ENCODE measurements around the gene COMMD7.

COMMD7 gene

DNA sequence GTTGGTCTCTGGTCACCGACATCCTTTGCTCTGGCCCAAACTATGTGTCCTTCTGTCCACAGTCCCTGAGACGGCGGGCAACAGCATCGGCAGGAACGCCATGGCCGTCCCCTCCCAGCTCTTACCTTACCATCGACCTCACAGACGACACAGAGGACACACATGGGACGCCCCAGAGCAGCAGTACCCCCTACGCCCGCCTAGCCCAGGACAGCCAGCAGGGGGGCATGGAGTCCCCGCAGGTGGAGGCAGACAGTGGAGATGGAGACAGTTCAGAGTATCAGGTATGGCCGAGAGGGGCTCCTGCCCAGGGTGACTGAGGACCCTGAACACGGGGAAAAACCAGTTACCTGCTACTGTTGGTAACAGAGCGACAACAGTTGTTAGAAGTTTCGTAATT, 43.9 kb upstream of the COMMD7 start:
- TF ChIP-seq ESRRG (CRISPR knock-in tag; IDR thresholded peaks at IDR 0.05): no peak
- no peak for TF ChIP-seq ARNTL (CRISPR knock-in tag; IDR thresholded peaks at IDR 0.05; ENCODE audit: borderline replicate concordance, low read depth)
- TF ChIP-seq, protein P1, sequence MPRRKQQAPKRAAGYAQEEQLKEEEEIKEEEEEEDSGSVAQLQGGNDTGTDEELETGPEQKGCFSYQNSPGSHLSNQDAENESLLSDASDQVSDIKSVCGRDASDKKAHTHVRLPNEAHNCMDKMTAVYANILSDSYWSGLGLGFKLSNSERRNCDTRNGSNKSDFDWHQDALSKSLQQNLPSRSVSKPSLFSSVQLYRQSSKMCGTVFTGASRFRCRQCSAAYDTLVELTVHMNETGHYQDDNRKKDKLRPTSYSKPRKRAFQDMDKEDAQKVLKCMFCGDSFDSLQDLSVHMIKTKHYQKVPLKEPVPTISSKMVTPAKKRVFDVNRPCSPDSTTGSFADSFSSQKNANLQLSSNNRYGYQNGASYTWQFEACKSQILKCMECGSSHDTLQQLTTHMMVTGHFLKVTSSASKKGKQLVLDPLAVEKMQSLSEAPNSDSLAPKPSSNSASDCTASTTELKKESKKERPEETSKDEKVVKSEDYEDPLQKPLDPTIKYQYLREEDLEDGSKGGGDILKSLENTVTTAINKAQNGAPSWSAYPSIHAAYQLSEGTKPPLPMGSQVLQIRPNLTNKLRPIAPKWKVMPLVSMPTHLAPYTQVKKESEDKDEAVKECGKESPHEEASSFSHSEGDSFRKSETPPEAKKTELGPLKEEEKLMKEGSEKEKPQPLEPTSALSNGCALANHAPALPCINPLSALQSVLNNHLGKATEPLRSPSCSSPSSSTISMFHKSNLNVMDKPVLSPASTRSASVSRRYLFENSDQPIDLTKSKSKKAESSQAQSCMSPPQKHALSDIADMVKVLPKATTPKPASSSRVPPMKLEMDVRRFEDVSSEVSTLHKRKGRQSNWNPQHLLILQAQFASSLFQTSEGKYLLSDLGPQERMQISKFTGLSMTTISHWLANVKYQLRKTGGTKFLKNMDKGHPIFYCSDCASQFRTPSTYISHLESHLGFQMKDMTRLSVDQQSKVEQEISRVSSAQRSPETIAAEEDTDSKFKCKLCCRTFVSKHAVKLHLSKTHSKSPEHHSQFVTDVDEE (CRISPR knock-in tag; IDR thresholded peaks at IDR 0.05): no peak
- TF ChIP-seq TCF4 (CRISPR knock-in tag; IDR thresholded peaks at IDR 0.05; ENCODE audit: borderline replicate concordance): no peak
- TF ChIP-seq, protein P2, sequence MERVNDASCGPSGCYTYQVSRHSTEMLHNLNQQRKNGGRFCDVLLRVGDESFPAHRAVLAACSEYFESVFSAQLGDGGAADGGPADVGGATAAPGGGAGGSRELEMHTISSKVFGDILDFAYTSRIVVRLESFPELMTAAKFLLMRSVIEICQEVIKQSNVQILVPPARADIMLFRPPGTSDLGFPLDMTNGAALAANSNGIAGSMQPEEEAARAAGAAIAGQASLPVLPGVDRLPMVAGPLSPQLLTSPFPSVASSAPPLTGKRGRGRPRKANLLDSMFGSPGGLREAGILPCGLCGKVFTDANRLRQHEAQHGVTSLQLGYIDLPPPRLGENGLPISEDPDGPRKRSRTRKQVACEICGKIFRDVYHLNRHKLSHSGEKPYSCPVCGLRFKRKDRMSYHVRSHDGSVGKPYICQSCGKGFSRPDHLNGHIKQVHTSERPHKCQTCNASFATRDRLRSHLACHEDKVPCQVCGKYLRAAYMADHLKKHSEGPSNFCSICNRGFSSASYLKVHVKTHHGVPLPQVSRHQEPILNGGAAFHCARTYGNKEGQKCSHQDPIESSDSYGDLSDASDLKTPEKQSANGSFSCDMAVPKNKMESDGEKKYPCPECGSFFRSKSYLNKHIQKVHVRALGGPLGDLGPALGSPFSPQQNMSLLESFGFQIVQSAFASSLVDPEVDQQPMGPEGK (CRISPR knock-in tag; IDR thresholded peaks at IDR 0.05; ENCODE audit: borderline replicate concordance): no peak
- TF ChIP-seq, protein P3, sequence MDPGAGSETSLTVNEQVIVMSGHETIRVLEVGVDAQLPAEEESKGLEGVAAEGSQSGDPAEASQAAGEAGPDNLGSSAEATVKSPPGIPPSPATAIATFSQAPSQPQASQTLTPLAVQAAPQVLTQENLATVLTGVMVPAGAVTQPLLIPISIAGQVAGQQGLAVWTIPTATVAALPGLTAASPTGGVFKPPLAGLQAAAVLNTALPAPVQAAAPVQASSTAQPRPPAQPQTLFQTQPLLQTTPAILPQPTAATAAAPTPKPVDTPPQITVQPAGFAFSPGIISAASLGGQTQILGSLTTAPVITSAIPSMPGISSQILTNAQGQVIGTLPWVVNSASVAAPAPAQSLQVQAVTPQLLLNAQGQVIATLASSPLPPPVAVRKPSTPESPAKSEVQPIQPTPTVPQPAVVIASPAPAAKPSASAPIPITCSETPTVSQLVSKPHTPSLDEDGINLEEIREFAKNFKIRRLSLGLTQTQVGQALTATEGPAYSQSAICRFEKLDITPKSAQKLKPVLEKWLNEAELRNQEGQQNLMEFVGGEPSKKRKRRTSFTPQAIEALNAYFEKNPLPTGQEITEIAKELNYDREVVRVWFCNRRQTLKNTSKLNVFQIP (CRISPR knock-in tag; IDR thresholded peaks at IDR 0.05; ENCODE audit: borderline replicate concordance, low read depth): no peak
- TF ChIP-seq, protein P4, sequence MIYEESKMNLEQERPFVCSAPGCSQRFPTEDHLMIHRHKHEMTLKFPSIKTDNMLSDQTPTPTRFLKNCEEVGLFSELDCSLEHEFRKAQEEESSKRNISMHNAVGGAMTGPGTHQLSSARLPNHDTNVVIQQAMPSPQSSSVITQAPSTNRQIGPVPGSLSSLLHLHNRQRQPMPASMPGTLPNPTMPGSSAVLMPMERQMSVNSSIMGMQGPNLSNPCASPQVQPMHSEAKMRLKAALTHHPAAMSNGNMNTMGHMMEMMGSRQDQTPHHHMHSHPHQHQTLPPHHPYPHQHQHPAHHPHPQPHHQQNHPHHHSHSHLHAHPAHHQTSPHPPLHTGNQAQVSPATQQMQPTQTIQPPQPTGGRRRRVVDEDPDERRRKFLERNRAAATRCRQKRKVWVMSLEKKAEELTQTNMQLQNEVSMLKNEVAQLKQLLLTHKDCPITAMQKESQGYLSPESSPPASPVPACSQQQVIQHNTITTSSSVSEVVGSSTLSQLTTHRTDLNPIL (CRISPR knock-in tag; IDR thresholded peaks at IDR 0.05; ENCODE audit: low read depth): no peak
- TF ChIP-seq ZNF8 (CRISPR knock-in tag; IDR thresholded peaks at IDR 0.05): no peak
- TF ChIP-seq ZNF70 (CRISPR knock-in tag; IDR thresholded peaks at IDR 0.05): no peak
- no peak for TF ChIP-seq PPARA (CRISPR knock-in tag; IDR thresholded peaks at IDR 0.05; ENCODE audit: borderline replicate concordance)
- TF ChIP-seq GLIS3 (CRISPR knock-in tag; IDR thresholded peaks at IDR 0.05): no peak
- TF ChIP-seq SNAI2 (CRISPR knock-in tag; IDR thresholded peaks at IDR 0.05): no peak
- no peak for TF ChIP-seq ZFP3 (CRISPR knock-in tag; IDR thresholded peaks at IDR 0.05)
- no peak for TF ChIP-seq ZFP30 (CRISPR knock-in tag; IDR thresholded peaks at IDR 0.05)
- TF ChIP-seq, protein P5, sequence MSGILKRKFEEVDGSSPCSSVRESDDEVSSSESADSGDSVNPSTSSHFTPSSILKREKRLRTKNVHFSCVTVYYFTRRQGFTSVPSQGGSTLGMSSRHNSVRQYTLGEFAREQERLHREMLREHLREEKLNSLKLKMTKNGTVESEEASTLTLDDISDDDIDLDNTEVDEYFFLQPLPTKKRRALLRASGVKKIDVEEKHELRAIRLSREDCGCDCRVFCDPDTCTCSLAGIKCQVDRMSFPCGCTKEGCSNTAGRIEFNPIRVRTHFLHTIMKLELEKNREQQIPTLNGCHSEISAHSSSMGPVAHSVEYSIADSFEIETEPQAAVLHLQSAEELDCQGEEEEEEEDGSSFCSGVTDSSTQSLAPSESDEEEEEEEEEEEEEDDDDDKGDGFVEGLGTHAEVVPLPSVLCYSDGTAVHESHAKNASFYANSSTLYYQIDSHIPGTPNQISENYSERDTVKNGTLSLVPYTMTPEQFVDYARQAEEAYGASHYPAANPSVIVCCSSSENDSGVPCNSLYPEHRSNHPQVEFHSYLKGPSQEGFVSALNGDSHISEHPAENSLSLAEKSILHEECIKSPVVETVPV (CRISPR knock-in tag; IDR thresholded peaks at IDR 0.05): no peak
- no peak for TF ChIP-seq ISL1 (CRISPR knock-in tag; IDR thresholded peaks at IDR 0.05)
- ATAC-seq: no peak

DNA sequence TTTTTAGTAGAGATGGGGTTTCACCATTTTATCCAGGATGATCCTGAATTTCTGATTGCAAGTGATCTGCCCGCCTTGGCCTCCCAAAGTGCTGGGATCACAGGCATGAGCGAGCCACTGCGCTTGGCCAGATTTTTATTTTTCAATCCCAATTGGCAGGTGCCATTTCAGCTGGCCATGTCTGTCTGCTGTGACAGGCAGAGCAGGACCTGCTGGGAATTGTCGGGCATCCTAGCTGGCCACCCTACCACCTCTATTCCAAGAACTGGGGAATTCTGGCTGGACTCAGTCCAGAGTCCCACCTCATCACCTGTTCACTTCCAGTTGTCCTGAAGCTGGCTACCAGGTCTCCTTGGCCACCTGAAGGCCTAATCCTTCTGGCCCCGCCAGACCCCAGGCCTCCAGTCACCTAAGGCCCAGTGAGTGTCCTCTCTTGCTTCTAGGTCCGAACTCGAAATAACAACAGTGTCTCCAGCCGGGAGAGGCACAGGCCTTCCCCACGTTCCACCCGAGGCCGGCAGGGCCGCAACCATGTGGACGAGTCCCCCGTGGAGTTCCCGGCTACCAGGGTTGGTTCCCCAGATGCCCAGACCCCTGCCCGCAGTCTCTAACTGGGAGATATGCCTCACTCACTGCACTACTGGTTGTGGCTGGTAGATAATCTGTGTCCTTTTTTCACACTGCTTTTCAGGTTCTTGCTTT, 42.9 kb upstream of the COMMD7 start:
- no peak for TF ChIP-seq SNAI2 (CRISPR knock-in tag; IDR thresholded peaks at IDR 0.05)
- TF ChIP-seq CSDC2 (CRISPR knock-in tag; IDR thresholded peaks at IDR 0.05): no peak
- no peak for ATAC-seq

DNA sequence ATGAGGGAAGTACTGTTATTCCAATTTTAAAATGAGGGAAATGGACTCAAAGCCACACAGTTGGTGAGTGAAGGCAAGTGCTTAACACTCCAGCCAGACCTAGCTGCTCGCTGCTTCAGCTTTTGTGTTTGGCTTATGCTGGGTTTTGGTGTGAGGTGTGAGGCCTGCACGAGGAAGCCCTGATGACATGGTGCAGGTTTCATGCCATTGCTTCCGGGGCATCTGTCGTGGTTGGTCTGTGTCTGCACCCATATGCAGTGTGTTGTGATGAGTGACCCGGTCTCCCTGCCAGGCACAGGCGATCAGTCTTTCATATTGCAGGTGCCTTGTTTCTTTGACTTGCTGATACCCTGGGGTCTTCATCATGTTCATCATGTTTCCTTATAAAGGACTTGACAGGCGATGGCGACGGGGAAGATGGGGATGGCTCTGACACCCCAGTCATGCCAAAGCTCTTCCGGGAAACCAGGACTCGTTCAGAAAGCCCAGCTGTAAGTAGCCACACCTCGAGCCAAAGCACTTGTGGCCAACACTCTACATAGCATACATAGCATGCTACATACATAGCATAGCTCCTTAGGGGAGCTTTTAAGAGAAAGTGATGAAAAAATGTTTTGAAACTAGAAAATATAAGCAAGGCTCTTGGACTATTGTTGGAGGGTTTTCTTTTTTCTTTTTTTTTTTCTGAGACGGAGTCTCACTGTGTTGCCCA, 41.3 kb upstream of the COMMD7 start:
- ATAC-seq: no peak
- no peak for TF ChIP-seq ZFP30 (CRISPR knock-in tag; IDR thresholded peaks at IDR 0.05)
- TF ChIP-seq SNAI2 (CRISPR knock-in tag; IDR thresholded peaks at IDR 0.05): no peak
- TF ChIP-seq ISL1 (CRISPR knock-in tag; IDR thresholded peaks at IDR 0.05): no peak
- TF ChIP-seq ZNF70 (CRISPR knock-in tag; IDR thresholded peaks at IDR 0.05): no peak
- TF ChIP-seq, protein P2 (CRISPR knock-in tag; IDR thresholded peaks at IDR 0.05; ENCODE audit: borderline replicate concordance): no peak
- TF ChIP-seq, protein P3 (CRISPR knock-in tag; IDR thresholded peaks at IDR 0.05; ENCODE audit: borderline replicate concordance, low read depth): no peak
- TF ChIP-seq CSDC2 (CRISPR knock-in tag; IDR thresholded peaks at IDR 0.05): no peak
- TF ChIP-seq, protein P1 (CRISPR knock-in tag; IDR thresholded peaks at IDR 0.05): no peak
- no peak for TF ChIP-seq ZC3H10 (CRISPR knock-in tag; IDR thresholded peaks at IDR 0.05)
- TF ChIP-seq BACH2 (CRISPR knock-in tag; IDR thresholded peaks at IDR 0.05; ENCODE audit: borderline replicate concordance): no peak
- TF ChIP-seq OSR1 (CRISPR knock-in tag; IDR thresholded peaks at IDR 0.05): no peak

Measured in SK-N-SH treated with all-trans-retinoic acid at 6 μM for 48 hours (cell line).